T1000 (cell line): ENCODE measurements around the gene SPARCL1.
"Not testable (repeated sequence)": the region's sequence is repeated elsewhere in the genome, so short reads cannot be mapped to it uniquely, and the experiment has no call there.

Experiments
- DNase-seq: peaks from one replicate; lab custom pipeline; 2025; ENCODE audit warnings: mixed read lengths; lab: John Stamatoyannopoulos, UW

Gene SPARCL1, protein sequence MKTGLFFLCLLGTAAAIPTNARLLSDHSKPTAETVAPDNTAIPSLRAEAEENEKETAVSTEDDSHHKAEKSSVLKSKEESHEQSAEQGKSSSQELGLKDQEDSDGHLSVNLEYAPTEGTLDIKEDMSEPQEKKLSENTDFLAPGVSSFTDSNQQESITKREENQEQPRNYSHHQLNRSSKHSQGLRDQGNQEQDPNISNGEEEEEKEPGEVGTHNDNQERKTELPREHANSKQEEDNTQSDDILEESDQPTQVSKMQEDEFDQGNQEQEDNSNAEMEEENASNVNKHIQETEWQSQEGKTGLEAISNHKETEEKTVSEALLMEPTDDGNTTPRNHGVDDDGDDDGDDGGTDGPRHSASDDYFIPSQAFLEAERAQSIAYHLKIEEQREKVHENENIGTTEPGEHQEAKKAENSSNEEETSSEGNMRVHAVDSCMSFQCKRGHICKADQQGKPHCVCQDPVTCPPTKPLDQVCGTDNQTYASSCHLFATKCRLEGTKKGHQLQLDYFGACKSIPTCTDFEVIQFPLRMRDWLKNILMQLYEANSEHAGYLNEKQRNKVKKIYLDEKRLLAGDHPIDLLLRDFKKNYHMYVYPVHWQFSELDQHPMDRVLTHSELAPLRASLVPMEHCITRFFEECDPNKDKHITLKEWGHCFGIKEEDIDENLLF

GRCh38 chr4:87529187-87529586, at the start of gene SPARCL1:
Gene SPARCL1 (minus strand): TSS chr4:87529376. CDS start chr4:87499574, 29,802 bp downstream.
- no peak for DNase-seq

- DNase-seq = no peak
These were observed 46.8 kb upstream of the SPARCL1 start for GRCh38 chr4:87575983-87576382.

- DNase-seq = no peak
These were observed 46.2 kb upstream of the SPARCL1 start for GRCh38 chr4:87575408-87575807.

DNA sequence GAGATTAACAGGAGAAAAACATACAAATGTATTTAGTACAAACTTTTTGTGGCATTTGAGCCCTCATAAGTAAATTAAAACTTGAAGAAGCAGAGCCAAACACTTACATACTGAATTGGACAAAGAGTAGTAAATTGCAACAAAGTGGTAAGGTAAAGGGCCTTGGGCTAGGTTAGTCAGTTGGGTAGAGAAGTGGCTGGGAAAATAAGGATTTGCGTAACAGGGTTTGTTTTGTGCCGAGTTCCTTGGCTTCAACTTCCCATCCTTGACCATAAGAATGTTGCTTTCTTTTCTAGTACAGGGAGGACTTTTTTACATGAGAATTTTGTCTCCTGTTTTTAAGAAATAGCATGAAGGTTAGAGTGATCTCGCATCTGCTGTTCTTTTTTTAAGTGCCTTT, 45.8 kb upstream of the SPARCL1 start:
- no peak for DNase-seq

DNA sequence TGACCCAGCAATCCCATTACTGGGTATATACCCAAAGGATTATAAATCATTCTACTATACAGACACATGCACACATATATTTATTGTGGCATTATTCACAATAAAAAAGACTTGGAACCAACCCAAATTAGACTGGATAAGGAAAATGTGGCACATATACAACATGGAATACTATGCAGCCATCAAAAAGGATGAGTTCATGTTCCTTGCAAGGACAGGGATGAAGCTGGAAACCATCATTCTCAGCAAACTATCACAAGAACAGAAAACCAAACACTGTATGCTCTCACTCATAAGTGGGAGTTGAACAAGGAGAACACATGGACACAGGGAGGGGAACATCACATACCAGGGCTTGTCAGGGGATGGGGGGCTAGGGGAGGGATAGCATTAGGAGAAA, 45.2 kb upstream of the SPARCL1 start:
- DNase-seq = not testable (repeated sequence)

- no peak for DNase-seq
These were observed 41.2 kb upstream of the SPARCL1 start for GRCh38 chr4:87570290-87570805.

DNA sequence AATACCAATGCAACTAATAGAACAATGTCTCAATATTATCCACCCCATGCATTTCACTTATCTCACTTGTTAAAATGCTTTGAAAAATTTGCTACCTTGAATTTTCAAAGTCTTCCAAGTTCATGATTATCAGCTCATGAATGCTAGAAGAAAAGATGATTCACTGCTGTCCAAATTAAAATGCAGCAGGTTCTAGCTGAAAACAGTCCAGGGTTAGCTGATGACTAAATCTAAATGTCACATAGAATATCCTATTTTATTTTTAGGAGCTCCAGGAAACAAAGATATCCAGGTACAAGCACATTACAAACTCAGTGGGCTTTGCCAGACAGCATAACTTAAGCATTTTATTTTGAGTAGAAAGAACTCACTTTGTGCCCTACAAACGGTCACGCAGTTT, 38.0 kb upstream of the SPARCL1 start:
- no peak for DNase-seq

DNA sequence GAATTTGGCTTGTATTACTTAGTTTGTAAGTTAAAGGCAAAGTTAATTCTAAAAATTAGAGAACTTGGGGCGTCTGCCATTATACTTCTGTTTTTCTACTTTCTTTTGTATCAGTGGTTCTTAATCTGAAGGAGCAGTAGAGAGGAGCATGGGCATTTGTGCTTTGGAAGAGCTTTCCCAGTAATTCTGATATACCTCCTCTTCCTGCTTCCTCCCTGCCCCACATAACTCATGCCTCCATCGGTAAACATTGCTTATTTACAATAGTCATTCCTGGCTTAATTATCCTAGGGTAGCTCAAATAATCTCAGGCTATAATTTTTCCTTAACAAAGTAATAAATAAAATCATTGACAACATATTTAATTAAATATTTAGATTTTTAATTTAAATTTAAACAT, 37.1 kb upstream of the SPARCL1 start:
- DNase-seq = no peak

- DNase-seq = no peak
These were observed 36.6 kb upstream of the SPARCL1 start for GRCh38 chr4:87565746-87566145.

GRCh38 chr4:87560802-87561201, 31.6 kb upstream of the SPARCL1 start:
- DNase-seq = no peak

GRCh38 chr4:87559090-87559837, 30.1 kb upstream of the SPARCL1 start:
- no peak for DNase-seq

DNA sequence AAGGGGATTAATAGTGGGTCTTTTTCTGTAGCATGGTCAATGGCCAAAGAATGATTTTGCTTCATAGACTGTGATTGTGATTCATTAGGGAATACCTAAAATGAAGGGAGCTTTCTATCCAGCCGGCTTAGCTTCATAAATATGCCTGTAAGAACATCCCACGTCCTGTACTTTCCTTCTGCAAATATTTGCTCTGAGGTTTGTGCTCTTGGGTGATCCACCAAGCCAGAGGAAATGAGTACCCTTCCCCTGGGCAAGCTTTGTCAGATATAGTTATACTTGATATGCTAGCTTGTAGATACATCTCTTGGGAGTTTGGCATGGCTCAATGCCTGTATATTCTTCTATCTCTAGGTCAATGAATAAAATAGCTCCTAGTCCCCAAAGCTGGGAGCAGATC, 28.2 kb upstream of the SPARCL1 start:
- no peak for DNase-seq

DNA sequence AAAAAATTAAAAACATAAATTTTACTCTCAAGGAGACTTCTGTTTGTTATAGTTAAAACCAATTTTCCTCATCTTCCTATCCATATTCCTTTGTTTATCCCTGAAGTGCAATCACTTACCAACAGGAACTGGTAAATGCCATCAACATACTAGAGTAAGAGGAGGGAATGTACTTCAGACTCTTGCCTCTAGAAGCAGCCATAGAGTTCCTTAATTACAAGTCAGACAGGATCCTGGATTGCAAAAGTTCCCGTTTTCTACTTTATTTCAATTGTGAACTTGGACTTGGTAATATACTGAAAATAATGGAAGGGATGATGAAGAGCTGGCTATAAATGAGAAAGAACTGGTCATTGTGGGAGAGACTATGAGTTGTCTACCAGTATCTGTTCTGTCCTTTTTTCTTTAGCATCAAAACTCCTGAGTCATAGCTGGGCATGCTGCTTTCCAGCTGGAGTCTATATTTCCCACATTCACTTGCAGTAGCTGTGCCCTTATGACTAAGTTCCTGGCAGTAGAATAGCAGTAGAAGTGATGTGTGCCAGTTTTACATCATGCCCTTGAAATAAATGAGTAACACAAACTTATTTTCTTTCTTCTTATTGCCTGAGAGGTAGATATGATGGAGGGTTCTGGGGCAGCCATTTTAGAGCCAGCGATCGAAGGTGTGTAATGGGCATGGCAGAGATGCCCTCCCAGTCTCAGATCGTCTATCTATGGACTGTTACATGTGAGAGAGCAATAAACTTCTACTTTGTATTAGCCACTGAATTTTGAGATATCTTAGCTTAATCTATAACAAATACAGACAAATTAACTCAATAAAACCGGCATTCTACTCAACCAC, 26.8 kb upstream of the SPARCL1 start:
- peak; percentile 40 for DNase-seq

DNA sequence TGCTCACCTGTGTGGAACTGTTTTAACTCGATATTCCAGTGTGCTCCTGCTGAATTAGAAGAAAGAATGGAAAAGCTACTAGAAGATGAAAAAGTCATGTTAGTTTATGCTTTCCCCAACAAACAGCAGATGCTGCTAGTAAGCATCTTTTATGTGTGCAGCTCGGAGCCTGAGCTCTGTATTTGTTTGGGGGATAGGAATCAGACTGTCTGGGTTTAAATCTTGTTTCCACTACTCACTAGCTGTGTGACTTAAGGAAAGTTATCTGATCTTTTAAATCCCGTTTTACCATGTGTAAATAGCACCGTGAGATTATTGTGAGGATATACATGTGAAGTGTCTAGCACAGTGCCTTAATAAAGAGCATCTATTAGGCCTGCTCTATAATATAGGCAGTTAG, 24.0 kb upstream of the SPARCL1 start:
- no peak for DNase-seq

DNA sequence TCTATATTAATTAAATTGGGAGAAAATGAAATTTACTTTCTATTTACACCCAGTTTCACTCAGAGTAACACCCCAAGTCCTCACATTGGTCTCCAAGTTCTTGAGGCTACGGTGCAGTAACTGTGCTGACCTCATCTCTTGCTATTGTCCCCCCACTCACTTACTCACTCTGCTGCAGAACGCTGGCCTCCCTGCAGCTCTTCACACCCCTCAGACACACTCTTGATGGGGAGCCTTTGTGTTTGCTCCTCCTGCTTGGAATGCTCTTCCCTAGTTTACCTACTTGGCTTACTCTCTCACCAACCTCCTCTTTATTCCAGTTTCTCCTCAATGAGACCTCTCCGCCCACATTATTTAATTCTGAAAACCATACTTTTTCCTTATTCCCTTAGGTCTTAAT, 22.2 kb upstream of the SPARCL1 start:
- DNase-seq = no peak

- DNase-seq = no peak
These were observed 18.0 kb upstream of the SPARCL1 start for GRCh38 chr4:87547016-87547708.

DNA sequence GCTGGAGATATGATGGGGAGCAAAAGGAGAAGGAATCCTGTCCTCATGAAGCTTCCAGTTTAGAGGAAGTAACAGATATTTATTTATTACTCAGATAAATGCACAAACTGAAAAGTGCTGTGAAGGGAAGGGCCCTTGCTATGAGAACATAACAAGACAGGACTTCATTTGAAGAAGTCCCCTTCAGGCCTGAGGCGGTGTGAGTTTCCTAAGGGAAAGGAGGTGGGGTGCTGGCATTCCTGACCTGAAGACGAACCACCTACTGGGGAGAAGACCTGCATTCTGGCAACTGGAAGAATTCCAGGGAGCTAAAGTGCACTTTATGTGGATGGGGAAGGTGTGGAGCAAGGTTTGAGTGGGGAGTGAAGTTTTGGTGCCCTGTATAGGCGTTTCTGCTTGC, 15.9 kb upstream of the SPARCL1 start:
- no peak for DNase-seq

GRCh38 chr4:87543835-87544461, 14.8 kb upstream of the SPARCL1 start:
- no peak for DNase-seq

DNA sequence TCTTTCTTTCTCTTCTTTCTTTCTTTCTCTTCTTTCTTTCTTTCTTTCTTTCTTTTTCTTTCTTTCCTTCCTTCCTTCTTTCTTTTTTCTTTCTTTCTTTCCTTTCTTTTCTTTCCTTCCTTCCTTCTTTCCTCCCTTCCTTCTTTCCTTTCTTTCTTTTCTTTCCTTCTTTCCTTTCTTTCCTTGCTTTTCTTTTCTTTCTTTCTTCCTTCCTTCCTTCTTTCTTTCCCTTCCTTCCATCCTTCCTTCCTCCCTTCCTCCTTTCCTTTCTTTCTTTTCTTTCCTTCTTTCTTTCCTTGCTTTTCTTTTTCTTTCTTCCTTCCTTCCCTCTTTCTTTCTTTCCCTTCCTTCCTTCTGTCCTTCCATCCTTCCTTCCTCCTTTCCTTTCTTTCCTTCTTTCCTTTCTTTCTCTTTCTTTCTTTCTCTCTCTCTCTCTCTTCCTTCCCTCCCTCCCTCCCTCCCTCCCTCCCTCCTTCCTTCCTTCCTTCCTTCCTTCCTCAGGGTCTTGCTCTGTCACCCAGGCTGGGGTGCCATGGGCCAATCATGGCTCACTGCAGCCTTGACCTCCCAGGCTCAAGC, 13.6 kb upstream of the SPARCL1 start:
- no peak for DNase-seq
